ENCODE results near the gene DIABLO. TPM values are rescaled to one million over a fixed set of nuclear protein-coding genes. Genes with fewer than 3 reads are reported as not detected.

The DIABLO gene
- total and polyA plus RNA-seq, 9 of the 15 experiments (the other 6 are each of a cell fraction or from before 2014, with no cell fraction given), result 37.3 to 101 (median 80.1) TPM

DNA sequence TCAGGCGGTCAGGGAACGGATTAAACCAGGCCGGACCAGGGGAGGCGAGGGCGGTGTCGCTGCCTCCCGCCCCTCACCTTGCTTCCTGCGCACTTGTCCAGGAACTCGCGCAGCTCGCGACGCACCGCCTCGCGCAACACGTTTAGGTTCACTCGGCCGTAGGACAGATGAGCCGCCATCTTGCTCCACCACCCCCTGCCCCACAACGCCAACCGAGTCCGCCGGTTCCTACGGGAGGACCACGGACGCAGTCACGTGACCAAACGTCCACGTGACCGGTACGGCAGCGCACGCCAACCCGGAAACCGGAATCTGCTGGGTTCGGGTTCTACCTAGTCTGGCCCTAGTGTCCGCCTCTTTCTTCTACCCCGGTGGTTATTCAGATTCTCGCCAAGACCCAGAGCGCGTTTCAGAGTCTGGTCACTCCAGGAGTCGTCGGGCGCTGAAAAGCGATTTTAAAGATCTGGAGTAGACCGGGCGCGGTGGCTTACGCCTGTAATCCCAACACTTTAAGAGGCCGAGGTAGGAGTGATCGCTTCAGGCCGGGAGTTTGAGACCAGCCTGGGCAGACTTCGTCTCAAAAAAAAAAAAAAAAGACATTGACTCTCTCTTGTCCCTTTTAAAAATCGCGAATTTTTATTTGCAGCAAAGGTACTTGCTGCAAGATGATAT lies 40.5 kb upstream of the DIABLO start, which contains the start of gene VPS33A (continued):
- no peak for TF ChIP-seq ZNF217 (CRISPR knock-in tag; IDR thresholded peaks at IDR 0.05)
- TF ChIP-seq, protein P1, sequence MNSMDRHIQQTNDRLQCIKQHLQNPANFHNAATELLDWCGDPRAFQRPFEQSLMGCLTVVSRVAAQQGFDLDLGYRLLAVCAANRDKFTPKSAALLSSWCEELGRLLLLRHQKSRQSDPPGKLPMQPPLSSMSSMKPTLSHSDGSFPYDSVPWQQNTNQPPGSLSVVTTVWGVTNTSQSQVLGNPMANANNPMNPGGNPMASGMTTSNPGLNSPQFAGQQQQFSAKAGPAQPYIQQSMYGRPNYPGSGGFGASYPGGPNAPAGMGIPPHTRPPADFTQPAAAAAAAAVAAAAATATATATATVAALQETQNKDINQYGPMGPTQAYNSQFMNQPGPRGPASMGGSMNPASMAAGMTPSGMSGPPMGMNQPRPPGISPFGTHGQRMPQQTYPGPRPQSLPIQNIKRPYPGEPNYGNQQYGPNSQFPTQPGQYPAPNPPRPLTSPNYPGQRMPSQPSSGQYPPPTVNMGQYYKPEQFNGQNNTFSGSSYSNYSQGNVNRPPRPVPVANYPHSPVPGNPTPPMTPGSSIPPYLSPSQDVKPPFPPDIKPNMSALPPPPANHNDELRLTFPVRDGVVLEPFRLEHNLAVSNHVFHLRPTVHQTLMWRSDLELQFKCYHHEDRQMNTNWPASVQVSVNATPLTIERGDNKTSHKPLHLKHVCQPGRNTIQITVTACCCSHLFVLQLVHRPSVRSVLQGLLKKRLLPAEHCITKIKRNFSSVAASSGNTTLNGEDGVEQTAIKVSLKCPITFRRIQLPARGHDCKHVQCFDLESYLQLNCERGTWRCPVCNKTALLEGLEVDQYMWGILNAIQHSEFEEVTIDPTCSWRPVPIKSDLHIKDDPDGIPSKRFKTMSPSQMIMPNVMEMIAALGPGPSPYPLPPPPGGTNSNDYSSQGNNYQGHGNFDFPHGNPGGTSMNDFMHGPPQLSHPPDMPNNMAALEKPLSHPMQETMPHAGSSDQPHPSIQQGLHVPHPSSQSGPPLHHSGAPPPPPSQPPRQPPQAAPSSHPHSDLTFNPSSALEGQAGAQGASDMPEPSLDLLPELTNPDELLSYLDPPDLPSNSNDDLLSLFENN (IDR thresholded peaks at IDR 0.05; ENCODE audit: low read depth in 2 of 2, low read length in 2 of 2), result no peak
- TF ChIP-seq, protein P2, sequence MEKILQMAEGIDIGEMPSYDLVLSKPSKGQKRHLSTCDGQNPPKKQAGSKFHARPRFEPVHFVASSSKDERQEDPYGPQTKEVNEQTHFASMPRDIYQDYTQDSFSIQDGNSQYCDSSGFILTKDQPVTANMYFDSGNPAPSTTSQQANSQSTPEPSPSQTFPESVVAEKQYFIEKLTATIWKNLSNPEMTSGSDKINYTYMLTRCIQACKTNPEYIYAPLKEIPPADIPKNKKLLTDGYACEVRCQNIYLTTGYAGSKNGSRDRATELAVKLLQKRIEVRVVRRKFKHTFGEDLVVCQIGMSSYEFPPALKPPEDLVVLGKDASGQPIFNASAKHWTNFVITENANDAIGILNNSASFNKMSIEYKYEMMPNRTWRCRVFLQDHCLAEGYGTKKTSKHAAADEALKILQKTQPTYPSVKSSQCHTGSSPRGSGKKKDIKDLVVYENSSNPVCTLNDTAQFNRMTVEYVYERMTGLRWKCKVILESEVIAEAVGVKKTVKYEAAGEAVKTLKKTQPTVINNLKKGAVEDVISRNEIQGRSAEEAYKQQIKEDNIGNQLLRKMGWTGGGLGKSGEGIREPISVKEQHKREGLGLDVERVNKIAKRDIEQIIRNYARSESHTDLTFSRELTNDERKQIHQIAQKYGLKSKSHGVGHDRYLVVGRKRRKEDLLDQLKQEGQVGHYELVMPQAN (IDR thresholded peaks at IDR 0.05; ENCODE audit: borderline replicate concordance), result peak; percentile 100
- no peak for TF ChIP-seq TCF7L2 (IDR thresholded peaks at IDR 0.05; ENCODE audit: low read depth, low read length)
- TF ChIP-seq MEF2D (tag; conservative IDR thresholded peaks at IDR 0.05; ENCODE audit: low read depth), result peak; percentile 81
- no peak for TF ChIP-seq RFX5 (IDR thresholded peaks at IDR 0.05; ENCODE audit: low read depth, low read length)
- TF ChIP-seq KDM4B (IDR thresholded peaks at IDR 0.05; ENCODE audit: borderline replicate concordance in 2 of 2, low read depth in 1 of 2), result peak in 1 of 2 experiments; percentile 97; a peak in 2 of 4 replicates
- TF ChIP-seq IFI16 (CRISPR knock-in tag; IDR thresholded peaks at IDR 0.05), result no peak
- TF ChIP-seq, protein P3, sequence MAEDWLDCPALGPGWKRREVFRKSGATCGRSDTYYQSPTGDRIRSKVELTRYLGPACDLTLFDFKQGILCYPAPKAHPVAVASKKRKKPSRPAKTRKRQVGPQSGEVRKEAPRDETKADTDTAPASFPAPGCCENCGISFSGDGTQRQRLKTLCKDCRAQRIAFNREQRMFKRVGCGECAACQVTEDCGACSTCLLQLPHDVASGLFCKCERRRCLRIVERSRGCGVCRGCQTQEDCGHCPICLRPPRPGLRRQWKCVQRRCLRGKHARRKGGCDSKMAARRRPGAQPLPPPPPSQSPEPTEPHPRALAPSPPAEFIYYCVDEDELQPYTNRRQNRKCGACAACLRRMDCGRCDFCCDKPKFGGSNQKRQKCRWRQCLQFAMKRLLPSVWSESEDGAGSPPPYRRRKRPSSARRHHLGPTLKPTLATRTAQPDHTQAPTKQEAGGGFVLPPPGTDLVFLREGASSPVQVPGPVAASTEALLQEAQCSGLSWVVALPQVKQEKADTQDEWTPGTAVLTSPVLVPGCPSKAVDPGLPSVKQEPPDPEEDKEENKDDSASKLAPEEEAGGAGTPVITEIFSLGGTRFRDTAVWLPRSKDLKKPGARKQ (CRISPR knock-in tag; IDR thresholded peaks at IDR 0.05), result no peak
- TF ChIP-seq, protein P4, sequence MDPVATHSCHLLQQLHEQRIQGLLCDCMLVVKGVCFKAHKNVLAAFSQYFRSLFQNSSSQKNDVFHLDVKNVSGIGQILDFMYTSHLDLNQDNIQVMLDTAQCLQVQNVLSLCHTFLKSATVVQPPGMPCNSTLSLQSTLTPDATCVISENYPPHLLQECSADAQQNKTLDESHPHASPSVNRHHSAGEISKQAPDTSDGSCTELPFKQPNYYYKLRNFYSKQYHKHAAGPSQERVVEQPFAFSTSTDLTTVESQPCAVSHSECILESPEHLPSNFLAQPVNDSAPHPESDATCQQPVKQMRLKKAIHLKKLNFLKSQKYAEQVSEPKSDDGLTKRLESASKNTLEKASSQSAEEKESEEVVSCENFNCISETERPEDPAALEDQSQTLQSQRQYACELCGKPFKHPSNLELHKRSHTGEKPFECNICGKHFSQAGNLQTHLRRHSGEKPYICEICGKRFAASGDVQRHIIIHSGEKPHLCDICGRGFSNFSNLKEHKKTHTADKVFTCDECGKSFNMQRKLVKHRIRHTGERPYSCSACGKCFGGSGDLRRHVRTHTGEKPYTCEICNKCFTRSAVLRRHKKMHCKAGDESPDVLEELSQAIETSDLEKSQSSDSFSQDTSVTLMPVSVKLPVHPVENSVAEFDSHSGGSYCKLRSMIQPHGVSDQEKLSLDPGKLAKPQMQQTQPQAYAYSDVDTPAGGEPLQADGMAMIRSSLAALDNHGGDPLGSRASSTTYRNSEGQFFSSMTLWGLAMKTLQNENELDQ (CRISPR knock-in tag; IDR thresholded peaks at IDR 0.05; ENCODE audit: borderline replicate concordance), result no peak
- peak; percentile 100 for TF ChIP-seq TOE1 (IDR thresholded peaks at IDR 0.05; ENCODE audit: borderline replicate concordance)
- TF ChIP-seq TOE1 (CRISPR knock-in tag; IDR thresholded peaks at IDR 0.05; ENCODE audit: borderline replicate concordance, low read depth), result peak; percentile 89; the same call in 1 of the 2 replicates
- TF ChIP-seq FOSL1 (tag; conservative IDR thresholded peaks at IDR 0.05), result peak; percentile 53
- TF ChIP-seq ASH1L (IDR thresholded peaks at IDR 0.05; ENCODE audit: borderline replicate concordance, low read depth, partially characterized antibody), result peak; percentile 72
- TF ChIP-seq, protein P5, sequence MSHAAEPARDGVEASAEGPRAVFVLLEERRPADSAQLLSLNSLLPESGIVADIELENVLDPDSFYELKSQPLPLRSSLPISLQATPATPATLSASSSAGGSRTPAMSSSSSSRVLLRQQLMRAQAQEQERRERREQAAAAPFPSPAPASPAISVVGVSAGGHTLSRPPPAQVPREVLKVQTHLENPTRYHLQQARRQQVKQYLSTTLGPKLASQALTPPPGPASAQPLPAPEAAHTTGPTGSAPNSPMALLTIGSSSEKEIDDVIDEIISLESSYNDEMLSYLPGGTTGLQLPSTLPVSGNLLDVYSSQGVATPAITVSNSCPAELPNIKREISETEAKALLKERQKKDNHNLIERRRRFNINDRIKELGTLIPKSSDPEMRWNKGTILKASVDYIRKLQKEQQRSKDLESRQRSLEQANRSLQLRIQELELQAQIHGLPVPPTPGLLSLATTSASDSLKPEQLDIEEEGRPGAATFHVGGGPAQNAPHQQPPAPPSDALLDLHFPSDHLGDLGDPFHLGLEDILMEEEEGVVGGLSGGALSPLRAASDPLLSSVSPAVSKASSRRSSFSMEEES (CRISPR knock-in tag; IDR thresholded peaks at IDR 0.05), result peak; percentile 100
